HG03108 (cell line): ENCODE results near the gene FUT6.
"Not testable (repeated sequence)": the region's sequence is repeated elsewhere in the genome, so short reads cannot be mapped to it uniquely, and the experiment has no call there.

ENCODE experiments used
- ATAC-seq: cut with Tn5 transposase; IDR thresholded peaks from one replicate; pipeline ENCODE4 v1.9.1; 2021; ENCODE audit warnings: moderate library complexity; ENCODE audit not compliant: unreplicated experiment

Gene FUT6

GRCh38 chr19:5788422-5788821, 51.1 kb downstream of the FUT6 start:
- ATAC-seq = no peak

GRCh38 chr19:5787409-5788182, 51.9 kb downstream of the FUT6 start:
- ATAC-seq = no peak

GRCh38 chr19:5786593-5787408, 52.7 kb downstream of the FUT6 start:
- no peak for ATAC-seq

GRCh38 chr19:5785423-5785822, 54.1 kb downstream of the FUT6 start:
- no peak for ATAC-seq

- ATAC-seq = no peak
These were observed 54.8 kb downstream of the FUT6 start, which contains the start of gene PRR22 for GRCh38 chr19:5784581-5785147. Gene PRR22 (minus strand): TSS chr19:5784746. CDS start chr19:5784660, 86 bp downstream.

- no peak for ATAC-seq
These were observed 56.3 kb downstream of the FUT6 start for GRCh38 chr19:5782945-5783919.

GRCh38 chr19:5782322-5782721, 57.2 kb downstream of the FUT6 start:
- ATAC-seq = no peak

- ATAC-seq = not testable (repeated sequence)
These were observed 58.6 kb downstream of the FUT6 start for GRCh38 chr19:5780916-5781315.
